ENCODE data around the gene VSTM1. TPM values are rescaled to one million over a fixed set of nuclear protein-coding genes. Genes with fewer than 3 reads are reported as not detected.

Gene VSTM1
- total RNA-seq, 1 donor from 2014 or later: not detected

DNA sequence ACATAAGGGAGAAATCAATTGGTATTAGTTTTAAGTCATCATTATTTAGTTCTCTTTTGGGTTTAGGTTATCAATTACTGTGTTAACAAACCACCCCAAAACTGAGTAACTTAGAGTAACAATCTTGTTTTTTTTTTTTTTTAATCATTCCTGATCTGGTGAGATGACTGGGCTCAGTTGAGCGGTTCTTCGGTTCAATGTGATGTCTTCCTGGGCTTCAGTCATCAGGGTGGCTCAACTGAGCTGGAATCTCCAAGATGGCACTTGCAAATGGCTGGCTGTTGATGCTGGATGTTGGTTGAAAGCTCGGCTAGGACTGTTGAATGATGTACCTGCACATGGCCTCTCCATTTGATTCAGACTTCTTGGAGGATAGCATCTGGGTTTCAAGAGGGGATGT is 20.7 kb upstream of the VSTM1 start:
- no peak overlapping the region for H3K4me3 ChIP-seq
- TF ChIP-seq, protein P1, sequence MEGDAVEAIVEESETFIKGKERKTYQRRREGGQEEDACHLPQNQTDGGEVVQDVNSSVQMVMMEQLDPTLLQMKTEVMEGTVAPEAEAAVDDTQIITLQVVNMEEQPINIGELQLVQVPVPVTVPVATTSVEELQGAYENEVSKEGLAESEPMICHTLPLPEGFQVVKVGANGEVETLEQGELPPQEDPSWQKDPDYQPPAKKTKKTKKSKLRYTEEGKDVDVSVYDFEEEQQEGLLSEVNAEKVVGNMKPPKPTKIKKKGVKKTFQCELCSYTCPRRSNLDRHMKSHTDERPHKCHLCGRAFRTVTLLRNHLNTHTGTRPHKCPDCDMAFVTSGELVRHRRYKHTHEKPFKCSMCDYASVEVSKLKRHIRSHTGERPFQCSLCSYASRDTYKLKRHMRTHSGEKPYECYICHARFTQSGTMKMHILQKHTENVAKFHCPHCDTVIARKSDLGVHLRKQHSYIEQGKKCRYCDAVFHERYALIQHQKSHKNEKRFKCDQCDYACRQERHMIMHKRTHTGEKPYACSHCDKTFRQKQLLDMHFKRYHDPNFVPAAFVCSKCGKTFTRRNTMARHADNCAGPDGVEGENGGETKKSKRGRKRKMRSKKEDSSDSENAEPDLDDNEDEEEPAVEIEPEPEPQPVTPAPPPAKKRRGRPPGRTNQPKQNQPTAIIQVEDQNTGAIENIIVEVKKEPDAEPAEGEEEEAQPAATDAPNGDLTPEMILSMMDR (IDR thresholded peaks at IDR 0.05): no peak
- intact Hi-C loops (cut with DNase I): no loop called here
- H3K4me1 ChIP-seq: no peaks in the 10 kb centered on the region
- no peaks in the 10 kb centered on the region for H3K27me3 ChIP-seq
- DNase-seq (ENCODE audit: low spot score in 2 of 2): no peak
- H3K27ac ChIP-seq: no peak overlapping the region
- no peaks in the 10 kb centered on the region for H3K36me3 ChIP-seq
- H3K9me3 ChIP-seq: peaks cover 0 to 18% of the 10 kb centered on the region in 2 donors

- Histone ChIP-seq H3K4me3 (no peak within 1 kb of the TSS), H3K9me3 (peaks cover 0 to 18% of the 10 kb centered on the region in 2 donors), H3K4me1 (no peaks in the 10 kb centered on the region), H3K27me3 (no peaks in the 10 kb centered on the region), H3K27ac (no peak within 1 kb of the TSS), H3K36me3 (no peaks in the 10 kb centered on the region)
- TF ChIP-seq, protein P1 (IDR thresholded peaks at IDR 0.05): no peak
- intact Hi-C loops (cut with DNase I): no loop called here
- DNase-seq (ENCODE audit: low spot score in 2 of 2): no peak
Observed at GRCh38 chr19:54081032-54081431, 17.3 kb upstream of the VSTM1 start, which contains the start of gene TARM1. TSS of gene TARM1 (minus strand) at chr19:54081365. CDS start at chr19:54081340, 25 bp downstream.

DNA sequence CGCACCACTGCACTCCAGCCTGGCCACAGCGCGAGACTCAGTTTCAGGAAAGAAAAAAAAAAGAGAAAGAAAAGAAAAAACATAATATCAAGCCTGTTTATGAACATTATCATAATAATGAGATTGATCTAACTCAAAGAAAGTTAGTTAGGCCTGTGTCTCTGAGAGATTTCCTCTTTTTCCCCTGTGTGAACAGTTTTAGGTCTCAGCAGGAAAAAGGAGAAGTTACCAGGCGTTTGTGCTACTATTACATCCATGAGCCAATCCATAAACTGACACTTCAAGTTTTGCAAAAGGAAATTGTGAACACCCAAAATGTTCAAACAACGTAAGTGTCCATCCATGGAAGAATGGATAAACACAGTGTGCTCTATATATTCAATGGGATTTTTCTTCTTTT is 13.6 kb upstream of the VSTM1 start:
- intact Hi-C loops (cut with DNase I): no loop called here
- H3K4me1 ChIP-seq: no peaks in the 10 kb centered on the region
- no peak overlapping the region for H3K4me3 ChIP-seq
- peaks cover 0 to 6% of the 10 kb centered on the region in 2 donors for H3K9me3 ChIP-seq
- H3K27me3 ChIP-seq: no peaks in the 10 kb centered on the region
- no peaks in the 10 kb centered on the region for H3K36me3 ChIP-seq
- TF ChIP-seq, protein P1 (IDR thresholded peaks at IDR 0.05): no peak
- DNase-seq (ENCODE audit: low spot score in 2 of 2): no peak
- no peak overlapping the region for H3K27ac ChIP-seq

DNA sequence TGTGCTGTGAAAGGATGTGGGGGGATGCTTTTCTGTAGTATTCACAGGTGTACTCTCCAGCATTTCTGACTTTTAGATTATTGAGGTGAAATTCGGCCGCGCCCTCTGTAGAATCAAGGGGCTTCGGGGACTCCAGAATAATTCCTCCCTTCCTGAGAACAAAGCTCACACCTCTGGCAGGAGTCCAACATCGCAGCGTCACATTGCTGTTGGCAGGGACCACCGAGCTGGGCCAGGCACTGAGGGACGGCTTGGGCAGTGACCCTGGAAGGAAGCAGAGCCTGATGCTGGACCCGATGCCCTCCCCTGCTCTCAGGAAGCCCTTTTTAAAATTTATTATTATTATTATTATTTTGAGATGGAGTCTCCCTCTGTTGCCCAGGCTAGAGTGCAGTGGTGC is 11.2 kb upstream of the VSTM1 start:
- DNase-seq (ENCODE audit: low spot score in 2 of 2): no peak
- Histone ChIP-seq H3K27me3 (no peaks in the 10 kb centered on the region), H3K36me3 (no peaks in the 10 kb centered on the region), H3K9me3 (peaks cover 0 to 2% of the 10 kb centered on the region in 2 donors), H3K4me3 (no peak overlapping the region), H3K4me1 (no peaks in the 10 kb centered on the region), H3K27ac (no peak overlapping the region)
- intact Hi-C loops (cut with DNase I): no loop called here
- TF ChIP-seq, protein P1 (IDR thresholded peaks at IDR 0.05): no peak

DNA sequence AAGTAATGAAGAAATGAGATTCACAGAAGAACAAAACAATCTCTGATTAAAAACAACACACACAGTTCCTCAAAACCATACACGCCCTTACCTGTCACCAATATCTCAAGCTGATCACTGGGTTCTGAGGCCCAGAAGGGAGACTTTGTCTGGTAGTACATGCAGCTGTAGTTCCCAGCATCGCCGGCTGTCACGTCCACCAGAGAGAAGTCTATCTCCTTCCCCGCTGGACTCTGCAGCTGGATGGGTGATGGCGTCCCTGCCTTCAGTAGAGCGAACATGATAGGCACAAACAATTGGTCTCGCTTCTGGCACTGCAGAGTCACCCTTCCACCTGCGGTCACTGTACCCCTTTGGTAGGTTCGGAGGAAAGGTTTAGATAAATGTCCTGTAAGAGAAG is 10.1 kb upstream of the VSTM1 start:
- H3K9me3 ChIP-seq: peaks cover 0 to 9% of the 10 kb centered on the region in 2 donors
- H3K4me3 ChIP-seq: no peak overlapping the region
- no peak for DNase-seq (ENCODE audit: low spot score in 2 of 2)
- TF ChIP-seq, protein P1 (IDR thresholded peaks at IDR 0.05): no peak
- H3K36me3 ChIP-seq: no peaks in the 10 kb centered on the region
- intact Hi-C loops (cut with DNase I): no loop called here
- no peaks in the 10 kb centered on the region for H3K27me3 ChIP-seq
- no peaks in the 10 kb centered on the region for H3K4me1 ChIP-seq
- H3K27ac ChIP-seq: no peak overlapping the region

GRCh38 chr19:54069470-54069869 is 5.8 kb upstream of the VSTM1 start:
- intact Hi-C loops (cut with DNase I): no loop called here
- H3K27ac ChIP-seq: no peak overlapping the region
- H3K27me3 ChIP-seq: no peaks in the 10 kb centered on the region
- no peaks in the 10 kb centered on the region for H3K4me1 ChIP-seq
- DNase-seq (ENCODE audit: low spot score in 2 of 2): no peak
- TF ChIP-seq, protein P1 (IDR thresholded peaks at IDR 0.05): no peak
- H3K9me3 ChIP-seq: peaks cover 0 to 9% of the 10 kb centered on the region in 2 donors
- H3K4me3 ChIP-seq: no peak overlapping the region
- H3K36me3 ChIP-seq: no peaks in the 10 kb centered on the region

Data from ascending aorta (tissue), 2 donors.